Keratinocyte (primary cell): Measurements from ENCODE around the gene OR52W1.

Experiments used
- CTCF ChIP-seq, 3 experiments: IDR thresholded peaks in 1 of 3; conservative IDR thresholded peaks in 1 of 3; optimal IDR thresholded peaks in 1 of 3; 2 replicates in 2 of 3; 3 replicates in 1 of 3; pipeline versions ENCODE3 to v1.5.1; 2011; ENCODE audit warnings: low read length in 3 of 3, mild to moderate bottlenecking in 3 of 3, moderate library complexity in 2 of 3, control low read depth in 1 of 3, inconsistent platforms in 1 of 3; ENCODE audit not compliant: insufficient read depth in 2 of 3; ENCODE audit errors: extremely low read depth in 1 of 3
- EZH2 ChIP-seq: IDR thresholded peaks from one replicate; pipeline ENCODE4 v1.6.1; 2012; ENCODE audit warnings: inconsistent platforms, mild to moderate bottlenecking, low read length, moderate library complexity

GRCh38 chr11:6194065-6194581, 4.9 kb upstream of the OR52W1 start:
- TF ChIP-seq CTCF (optimal IDR thresholded peaks at IDR 0.05 in 1 of 3, IDR thresholded peaks at IDR 0.05 in 1 of 3, conservative IDR thresholded peaks at IDR 0.05 in 1 of 3; ENCODE audit: extremely low read depth in 1 of 3, insufficient read depth in 2 of 3, low read length in 3 of 3) (no peak), EZH2 (no peak)
